Limb (tissue), 2 donors: Measurements from ENCODE around the gene SLC26A2.
"Not testable (repeated sequence)": the region's sequence is repeated elsewhere in the genome, so short reads cannot be mapped to it uniquely, and the experiment has no call there.

Source experiments
- DNase-seq, 2 donors: peaks; one replicate each; pipeline ENCODE4 v3.0.0-alpha.2; 2016; ENCODE audit errors: extremely low spot score in 2 of 2

The SLC26A2 gene

GRCh38 chr5:149936700-149937091, 23.9 kb upstream of the SLC26A2 start:
- DNase-seq = no peak

GRCh38 chr5:149937610-149938009, 22.9 kb upstream of the SLC26A2 start:
- no peak for DNase-seq

GRCh38 chr5:149938279-149938678, 22.3 kb upstream of the SLC26A2 start:
- no peak for DNase-seq

- DNase-seq = no peak
Measured at GRCh38 chr5:149938791-149939358, 21.7 kb upstream of the SLC26A2 start.

GRCh38 chr5:149939546-149939945, 21.0 kb upstream of the SLC26A2 start:
- DNase-seq = no peak

- no peak for DNase-seq
Measured at GRCh38 chr5:149940077-149940574, 20.4 kb upstream of the SLC26A2 start.

- no peak for DNase-seq
Measured at GRCh38 chr5:149940941-149941644, 19.5 kb upstream of the SLC26A2 start.

- no peak for DNase-seq
Measured at GRCh38 chr5:149941795-149942194, 18.8 kb upstream of the SLC26A2 start.

- no peak for DNase-seq
Measured at GRCh38 chr5:149942199-149942598, 18.4 kb upstream of the SLC26A2 start.

GRCh38 chr5:149942741-149943169, 17.8 kb upstream of the SLC26A2 start:
- DNase-seq = not testable (repeated sequence)

- DNase-seq = not testable (repeated sequence)
Measured at GRCh38 chr5:149943177-149943949, 17.2 kb upstream of the SLC26A2 start.

- DNase-seq = no peak
Measured at GRCh38 chr5:149944666-149945065, 15.9 kb upstream of the SLC26A2 start, which contains the start of gene PDE6A. Gene PDE6A, minus strand, starts transcription at chr5:149944793. Its CDS starts 120 bp downstream, at chr5:149944673.

- no peak for DNase-seq
Measured at GRCh38 chr5:149946118-149946517, 14.4 kb upstream of the SLC26A2 start.

GRCh38 chr5:149948993-149949392, 11.6 kb upstream of the SLC26A2 start:
- DNase-seq = no peak

- no peak for DNase-seq
Measured at GRCh38 chr5:149951138-149951749, 9.3 kb upstream of the SLC26A2 start.

GRCh38 chr5:149953436-149954121, 7.0 kb upstream of the SLC26A2 start:
- DNase-seq = no peak

- no peak for DNase-seq
Measured at GRCh38 chr5:149954798-149955197, 5.8 kb upstream of the SLC26A2 start.

GRCh38 chr5:149956685-149957084, 3.9 kb upstream of the SLC26A2 start:
- DNase-seq = no peak

GRCh38 chr5:149957855-149958254, 2.7 kb upstream of the SLC26A2 start:
- DNase-seq = no peak

- DNase-seq = peak in 1 of 2 donors; percentile 39
Measured at GRCh38 chr5:149959406-149960236, 937 bp upstream of the SLC26A2 start.
